Loucy (cell line): ENCODE measurements around the gene TP53TG5.

ENCODE experiments used
- H2AFZ ChIP-seq: fragments of 200-600 bp; sonication (generic); 2 replicates; pipeline ENCODE4 v1.6.0; 2016; ENCODE audit warnings: antibody characterized with exemption, mild to moderate bottlenecking, low read length, moderate library complexity
- H3F3A ChIP-seq: fragments of 200-600 bp; 2 replicates; pipeline ENCODE4 v1.6.0; 2016; ENCODE audit warnings: antibody characterized with exemption, low read depth, mild to moderate bottlenecking
- H3K27me3 ChIP-seq: fragments of 200-600 bp; sonication (generic); 2 replicates; pipeline ENCODE4 v1.6.1; 2014; ENCODE audit warnings: low read length, mild to moderate bottlenecking; ENCODE audit not compliant: insufficient read depth, poor library complexity, severe bottlenecking
- H3K36me3 ChIP-seq: fragments of 200-600 bp; sonication (generic); 2 replicates; pipeline ENCODE4 v1.6.1; 2016; ENCODE audit warnings: low read length; ENCODE audit not compliant: insufficient read depth
- H3K4me1 ChIP-seq: fragments of 200-600 bp; sonication (generic); 2 replicates; pipeline ENCODE4 v1.5.1; 2014; ENCODE audit warnings: low read length, mild to moderate bottlenecking; ENCODE audit not compliant: insufficient read depth, poor library complexity, severe bottlenecking
- H3K4me2 ChIP-seq: fragments of 200-600 bp; sonication (generic); 2 replicates; pipeline ENCODE4 v1.6.0; 2014; ENCODE audit warnings: antibody characterized with exemption, low read length, low read depth, mild to moderate bottlenecking; ENCODE audit not compliant: poor library complexity, severe bottlenecking
- H3K4me3 ChIP-seq: fragments of 200-600 bp; sonication (generic); 2 replicates; pipeline ENCODE4 v1.5.1; 2014; ENCODE audit warnings: low read length, mild to moderate bottlenecking, mixed read lengths; ENCODE audit not compliant: poor library complexity, severe bottlenecking
- H3K79me2 ChIP-seq: fragments of 200-600 bp; sonication (generic); 2 replicates; pipeline ENCODE4 v1.6.1; 2014; ENCODE audit warnings: low read length; ENCODE audit not compliant: insufficient read depth
- H3K9ac ChIP-seq: fragments of 200-600 bp; sonication (generic); 2 replicates; pipeline ENCODE4 v1.6.0; 2014; ENCODE audit warnings: mild to moderate bottlenecking, low read depth, low read length, moderate library complexity; ENCODE audit not compliant: poor library complexity, severe bottlenecking
- H3K9me2 ChIP-seq: fragments of 200-600 bp; sonication (generic); replicated peaks from 2 replicates; pipeline ENCODE4 v1.6.1; 2016; ENCODE audit warnings: low read depth, low read length, mixed read lengths
- H3K9me3 ChIP-seq: fragments of 200-600 bp; sonication (generic); 2 replicates; pipeline ENCODE4 v1.6.1; 2014; ENCODE audit warnings: mild to moderate bottlenecking, antibody characterized with exemption, low read length, low read depth; ENCODE audit not compliant: insufficient read depth
- H4K20me1 ChIP-seq: fragments of 200-600 bp; sonication (generic); 2 replicates; pipeline ENCODE4 v1.6.0; 2014; ENCODE audit warnings: antibody characterized with exemption, low read length, mild to moderate bottlenecking; ENCODE audit not compliant: insufficient read depth, poor library complexity, severe bottlenecking
- EZH2phosphoT487 ChIP-seq: fragments of 200-600 bp; IDR thresholded peaks from 2 replicates; pipeline ENCODE4 v1.6.1; 2018; ENCODE audit warnings: antibody characterized with exemption, mild to moderate bottlenecking, moderate library complexity, borderline replicate concordance
- TF ChIP-seq, protein P1 (sequence below): fragments of 200-600 bp; sonication (generic); conservative IDR thresholded peaks from 2 replicates; pipeline ENCODE4 v1.5.1; 2014; ENCODE audit warnings: mild to moderate bottlenecking, antibody characterized with exemption, low read length

Gene TP53TG5

DNA sequence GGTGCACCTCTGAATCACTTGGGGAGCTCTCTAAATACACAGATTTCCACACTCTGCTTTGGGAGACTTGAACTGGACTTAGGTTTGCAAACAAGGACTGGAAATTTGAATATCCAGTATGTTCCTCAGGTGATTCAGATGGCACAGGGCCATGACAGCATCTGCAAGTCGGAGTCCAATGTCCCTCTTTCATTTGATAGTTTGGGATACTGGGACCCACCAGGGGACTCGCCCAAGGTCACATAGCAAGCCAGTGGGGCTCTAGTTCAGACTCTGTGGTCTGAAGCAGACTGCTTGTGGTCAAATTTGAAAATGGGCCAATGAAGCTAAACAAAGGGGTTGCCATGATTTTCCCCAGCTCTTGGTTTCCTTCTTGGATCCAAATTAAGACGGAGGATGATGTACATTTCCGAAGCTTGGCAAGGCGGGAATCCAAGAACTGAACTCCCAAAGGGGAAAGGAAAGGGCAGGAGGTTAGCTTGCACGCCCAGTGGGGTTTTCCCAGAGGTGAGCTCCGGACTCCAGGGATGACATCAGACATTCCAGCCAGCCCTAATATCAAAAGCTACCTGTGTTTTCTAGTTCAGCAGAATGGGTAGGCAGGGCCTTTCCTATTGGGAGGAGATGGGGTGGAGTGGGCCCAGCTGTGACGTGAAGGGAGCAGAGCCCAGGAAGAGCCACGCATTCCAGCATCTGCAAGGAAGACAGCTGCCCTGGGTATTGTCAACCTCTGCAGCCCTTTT, 18.5 kb downstream of the TP53TG5 start:
- Histone ChIP-seq H3K4me1 (peaks cover 18% of the 10 kb centered on the region), H3K36me3 (no peaks in the 10 kb centered on the region)

DNA sequence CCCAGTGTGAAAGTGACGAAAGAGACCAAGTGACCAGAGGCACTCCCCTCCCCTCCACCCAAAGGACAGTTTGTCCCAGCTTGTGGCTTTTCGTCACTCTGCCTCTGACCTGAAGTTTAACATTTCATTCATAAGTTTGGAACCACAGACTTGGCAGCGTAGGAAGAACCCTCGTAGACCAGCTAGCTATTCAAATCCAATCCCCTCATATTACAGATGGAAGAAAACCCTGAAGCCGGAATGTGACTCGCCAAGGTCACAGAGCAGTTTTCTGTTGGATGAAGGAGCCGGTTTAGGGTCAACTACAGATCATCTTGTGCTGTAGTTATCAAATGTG, 19.1 kb downstream of the TP53TG5 start:
- H3F3A ChIP-seq = no peaks in the 10 kb centered on the region
- no peak overlapping the region for H3K4me3 ChIP-seq
- H4K20me1 ChIP-seq = peaks cover 6% of the 10 kb centered on the region
- H3K9me2 ChIP-seq = no peaks in the 10 kb centered on the region
- H3K9me3 ChIP-seq = no peaks in the 10 kb centered on the region
- H3K27me3 ChIP-seq = no peaks in the 10 kb centered on the region
- H3K4me1 ChIP-seq = peaks cover 16% of the 10 kb centered on the region
- peaks cover 7% of the 10 kb centered on the region for H3K79me2 ChIP-seq
- H2AFZ ChIP-seq = no peak overlapping the region
- H3K36me3 ChIP-seq = no peaks in the 10 kb centered on the region
- TF ChIP-seq, protein P1, sequence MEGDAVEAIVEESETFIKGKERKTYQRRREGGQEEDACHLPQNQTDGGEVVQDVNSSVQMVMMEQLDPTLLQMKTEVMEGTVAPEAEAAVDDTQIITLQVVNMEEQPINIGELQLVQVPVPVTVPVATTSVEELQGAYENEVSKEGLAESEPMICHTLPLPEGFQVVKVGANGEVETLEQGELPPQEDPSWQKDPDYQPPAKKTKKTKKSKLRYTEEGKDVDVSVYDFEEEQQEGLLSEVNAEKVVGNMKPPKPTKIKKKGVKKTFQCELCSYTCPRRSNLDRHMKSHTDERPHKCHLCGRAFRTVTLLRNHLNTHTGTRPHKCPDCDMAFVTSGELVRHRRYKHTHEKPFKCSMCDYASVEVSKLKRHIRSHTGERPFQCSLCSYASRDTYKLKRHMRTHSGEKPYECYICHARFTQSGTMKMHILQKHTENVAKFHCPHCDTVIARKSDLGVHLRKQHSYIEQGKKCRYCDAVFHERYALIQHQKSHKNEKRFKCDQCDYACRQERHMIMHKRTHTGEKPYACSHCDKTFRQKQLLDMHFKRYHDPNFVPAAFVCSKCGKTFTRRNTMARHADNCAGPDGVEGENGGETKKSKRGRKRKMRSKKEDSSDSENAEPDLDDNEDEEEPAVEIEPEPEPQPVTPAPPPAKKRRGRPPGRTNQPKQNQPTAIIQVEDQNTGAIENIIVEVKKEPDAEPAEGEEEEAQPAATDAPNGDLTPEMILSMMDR = no peak
- TF ChIP-seq EZH2phosphoT487 = no peak
- no peak overlapping the region for H3K4me2 ChIP-seq
- no peak overlapping the region for H3K9ac ChIP-seq

More for the DNA sequence above, 18.5 kb downstream of the TP53TG5 start:
- no peak overlapping the region for H2AFZ ChIP-seq
- H3F3A ChIP-seq = no peaks in the 10 kb centered on the region
- no peak overlapping the region for H3K9ac ChIP-seq
- H4K20me1 ChIP-seq = peaks cover 6% of the 10 kb centered on the region
- no peaks in the 10 kb centered on the region for H3K9me3 ChIP-seq
- H3K9me2 ChIP-seq = no peaks in the 10 kb centered on the region
- H3K4me3 ChIP-seq = no peak overlapping the region
- no peaks in the 10 kb centered on the region for H3K27me3 ChIP-seq
- H3K79me2 ChIP-seq = peaks cover 10% of the 10 kb centered on the region
- no peak overlapping the region for H3K4me2 ChIP-seq
- TF ChIP-seq, protein P1 = no peak
- no peak for TF ChIP-seq EZH2phosphoT487

DNA sequence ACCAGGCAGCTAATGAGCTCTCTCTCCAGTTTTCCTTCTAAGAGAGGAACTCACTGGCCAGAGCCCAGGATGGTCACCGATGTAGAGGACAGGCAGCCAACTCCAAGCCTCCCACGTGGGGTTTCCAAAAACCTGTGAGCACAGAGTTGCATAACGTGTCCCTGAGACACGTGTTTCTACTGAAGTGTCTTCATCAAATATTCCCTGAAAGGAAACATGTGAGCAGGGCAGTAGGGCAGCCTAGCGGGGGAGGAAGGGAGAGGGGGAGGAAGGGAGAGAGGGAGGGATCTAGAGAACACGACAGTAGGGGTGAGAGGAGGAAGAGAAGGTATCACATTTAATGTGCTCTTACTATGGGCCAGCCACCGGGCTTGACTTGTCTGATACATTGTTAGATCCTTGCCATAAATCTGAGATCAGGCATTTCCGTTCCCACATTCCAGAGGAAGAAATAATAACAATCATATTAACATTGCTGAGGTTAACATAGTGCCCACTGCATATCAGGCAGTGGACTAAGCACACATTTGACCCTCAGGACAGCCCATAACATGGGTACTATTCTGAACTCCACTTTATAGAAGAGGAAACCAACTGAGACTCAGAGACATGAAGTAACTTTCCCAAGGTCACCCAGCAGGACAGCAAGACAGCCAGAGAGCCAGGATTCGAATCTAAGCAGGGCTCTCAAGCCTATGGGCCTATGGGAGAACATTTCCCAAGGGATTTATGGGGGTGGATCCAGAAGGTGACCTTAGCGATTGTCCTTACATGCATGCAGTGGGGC, 19.6 kb downstream of the TP53TG5 start:
- peaks cover 11% of the 10 kb centered on the region for H3K4me1 ChIP-seq

More for the DNA sequence above, 19.6 kb downstream of the TP53TG5 start:
- H3K79me2 ChIP-seq = peaks cover 2% of the 10 kb centered on the region; the same call in 1 of the 2 replicates
- H3F3A ChIP-seq = no peaks in the 10 kb centered on the region
- no peak overlapping the region for H2AFZ ChIP-seq
- peaks cover under 1% of the 10 kb centered on the region for H4K20me1 ChIP-seq
- TF ChIP-seq, protein P1 = no peak
- no peak for TF ChIP-seq EZH2phosphoT487
- no peak overlapping the region for H3K4me2 ChIP-seq
- H3K27me3 ChIP-seq = no peaks in the 10 kb centered on the region
- no peaks in the 10 kb centered on the region for H3K9me2 ChIP-seq
- no peaks in the 10 kb centered on the region for H3K36me3 ChIP-seq
- H3K9ac ChIP-seq = no peak overlapping the region
- H3K9me3 ChIP-seq = no peaks in the 10 kb centered on the region
- H3K4me3 ChIP-seq = no peak overlapping the region
